CD4-positive, alpha-beta T cell treated with Interleukin-2 at 100 ng/mL for 4 hours (primary cell): ENCODE data around the gene ZNF277.
"Not testable (repeated sequence)": the region's sequence is repeated elsewhere in the genome, so short reads cannot be mapped to it uniquely, and the experiment has no call there.

ENCODE experiments used
- DNase-seq: peaks from one replicate; pipeline ENCODE4 v3.0.0-alpha.2; 2020; ENCODE audit warnings: low spot score

Gene ZNF277

DNA sequence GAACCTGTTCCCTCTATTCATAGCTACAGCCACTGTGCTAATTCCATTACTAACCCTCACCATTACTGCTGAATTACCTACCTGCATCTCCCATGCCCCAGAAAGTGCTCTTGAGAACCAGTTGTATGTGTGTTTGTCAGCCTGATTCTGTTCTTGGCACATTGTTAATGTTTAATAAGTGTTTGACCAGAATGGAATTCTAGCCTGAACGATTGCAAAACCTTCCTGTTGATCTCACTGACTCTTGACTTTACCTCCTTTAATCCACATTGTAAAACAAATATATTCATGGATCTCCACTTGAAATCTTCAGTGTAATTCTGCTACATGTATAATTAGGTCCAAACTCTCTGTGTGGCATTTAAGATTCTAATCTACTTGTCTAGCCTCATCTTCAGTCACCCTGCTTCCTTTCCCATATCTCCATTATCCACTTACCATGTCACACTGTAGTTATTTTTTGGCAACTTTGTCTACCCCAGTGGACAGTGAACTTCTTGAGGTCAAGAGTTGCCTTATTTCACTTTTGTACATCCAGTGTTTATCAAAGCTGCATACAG is 4.9 kb downstream of the ZNF277 start:
- no peak for DNase-seq

DNA sequence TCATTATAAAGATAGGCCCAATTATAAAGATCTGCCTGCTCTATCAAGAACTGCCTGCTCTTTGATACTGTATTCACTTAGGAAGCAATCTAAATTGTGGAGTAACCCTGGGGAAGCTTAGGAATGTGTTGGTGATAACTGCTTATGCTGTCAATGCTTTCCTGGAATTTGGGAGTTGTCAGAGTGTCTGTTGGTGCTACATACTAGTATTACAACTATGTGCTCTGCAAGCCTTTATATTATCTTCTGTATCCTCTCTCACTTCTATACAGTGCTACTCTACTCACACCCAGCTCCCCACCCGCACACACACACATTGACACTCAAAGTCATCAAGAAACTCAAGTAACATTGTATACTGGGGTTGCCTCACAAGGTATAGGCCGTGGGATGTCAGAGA is 6.1 kb downstream of the ZNF277 start:
- no peak for DNase-seq

DNA sequence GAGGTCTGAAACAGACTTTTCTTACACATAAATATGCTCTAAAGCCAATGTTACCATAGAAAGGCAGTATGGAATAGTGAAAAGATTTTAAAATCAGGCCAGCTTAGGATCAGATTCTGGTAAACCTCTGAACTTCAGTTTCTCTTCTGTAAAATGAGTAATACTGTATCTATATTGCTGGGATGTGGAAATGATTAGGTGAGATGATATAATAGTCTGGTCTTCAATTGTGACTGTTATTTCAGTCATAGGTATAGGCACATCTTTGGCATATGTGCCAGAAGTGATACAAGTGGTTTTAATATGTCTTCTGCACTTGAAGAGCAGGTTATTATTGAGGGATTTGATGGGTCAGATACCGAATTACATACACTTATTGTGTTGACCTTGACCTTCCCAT is 7.2 kb downstream of the ZNF277 start:
- no peak for DNase-seq

DNA sequence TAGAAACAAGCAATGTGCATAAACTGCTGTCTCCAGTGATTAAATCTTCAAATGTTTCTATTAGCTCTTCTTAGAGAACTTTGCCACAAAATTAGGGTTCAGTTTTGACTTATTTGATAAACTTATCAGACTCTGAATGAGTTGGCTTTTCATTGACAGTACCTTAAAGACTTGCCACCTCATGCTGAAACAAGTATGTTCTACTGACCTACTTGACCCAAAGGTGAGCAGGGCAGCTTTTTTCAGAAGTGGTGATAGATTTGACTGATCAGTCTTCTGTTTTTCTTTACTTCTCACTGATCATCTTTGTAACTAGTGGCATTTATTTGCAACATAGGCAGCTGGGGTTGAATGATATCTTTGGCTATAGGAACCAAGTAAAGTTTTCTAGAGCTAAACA is 7.8 kb downstream of the ZNF277 start:
- DNase-seq = no peak

DNA sequence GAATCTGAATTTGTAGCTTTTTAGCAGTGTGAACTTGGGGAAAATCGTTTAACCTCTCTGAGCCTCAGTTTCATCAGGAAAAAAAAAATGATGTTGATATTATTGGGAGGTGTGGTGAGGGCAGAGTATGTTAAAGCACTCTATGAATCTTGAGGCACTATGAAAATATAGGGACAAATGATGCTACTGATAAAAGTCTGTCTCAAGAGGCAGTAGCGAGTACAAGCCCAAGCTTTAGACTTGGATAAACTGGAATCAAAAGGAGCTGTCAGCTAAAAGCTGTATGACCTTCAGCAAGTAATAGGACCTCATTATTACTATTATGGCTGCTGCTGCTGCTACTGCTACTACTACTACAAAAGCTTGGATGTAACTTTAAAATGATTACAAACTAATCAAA is 8.4 kb downstream of the ZNF277 start:
- DNase-seq = no peak

DNA sequence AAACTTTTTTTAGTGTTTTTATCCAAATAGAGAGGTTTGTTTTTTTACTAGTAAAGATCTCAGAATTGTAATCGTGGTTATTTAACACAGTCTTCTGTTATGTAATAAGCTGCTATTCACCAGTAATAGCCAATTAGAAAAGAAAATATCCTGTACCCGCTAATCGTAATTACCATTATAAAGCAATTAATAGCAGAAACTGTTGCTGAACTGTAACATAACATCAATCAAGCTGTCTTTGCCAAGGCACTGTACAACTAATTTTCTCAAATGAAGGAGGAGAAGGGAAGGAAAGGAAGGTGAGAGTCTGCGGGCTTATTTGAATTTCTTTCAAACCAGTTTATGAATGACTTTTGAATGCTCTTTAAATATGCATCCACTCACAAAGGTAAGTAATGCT is 9.3 kb downstream of the ZNF277 start:
- DNase-seq = no peak

DNA sequence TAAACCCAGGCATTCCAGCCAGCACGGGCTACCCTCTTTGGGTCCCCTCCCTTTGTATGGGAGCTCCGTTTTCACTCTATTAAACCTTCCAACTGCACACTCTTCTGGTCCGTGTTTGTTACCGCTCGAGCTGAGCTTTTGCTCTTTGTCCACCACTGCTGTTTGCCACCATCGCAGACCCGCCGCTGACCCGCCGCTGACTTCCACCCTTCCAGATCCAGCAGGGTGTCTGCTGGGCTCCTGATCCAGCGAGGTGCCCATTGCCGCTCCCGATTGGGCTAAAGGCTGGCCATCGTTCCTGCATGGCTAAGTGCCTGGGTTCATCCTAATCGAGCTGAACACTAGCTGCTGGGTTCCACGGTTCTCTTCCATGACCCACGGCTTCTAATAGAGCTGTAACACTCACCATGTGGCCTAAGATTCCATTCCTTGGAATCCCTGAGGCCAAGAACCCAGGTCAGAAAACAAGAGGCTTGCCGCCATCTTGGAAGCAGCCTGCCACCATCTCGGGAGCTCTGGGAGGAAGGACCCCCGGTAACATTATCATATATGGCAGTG is 14.5 kb downstream of the ZNF277 start:
- no peak for DNase-seq

DNA sequence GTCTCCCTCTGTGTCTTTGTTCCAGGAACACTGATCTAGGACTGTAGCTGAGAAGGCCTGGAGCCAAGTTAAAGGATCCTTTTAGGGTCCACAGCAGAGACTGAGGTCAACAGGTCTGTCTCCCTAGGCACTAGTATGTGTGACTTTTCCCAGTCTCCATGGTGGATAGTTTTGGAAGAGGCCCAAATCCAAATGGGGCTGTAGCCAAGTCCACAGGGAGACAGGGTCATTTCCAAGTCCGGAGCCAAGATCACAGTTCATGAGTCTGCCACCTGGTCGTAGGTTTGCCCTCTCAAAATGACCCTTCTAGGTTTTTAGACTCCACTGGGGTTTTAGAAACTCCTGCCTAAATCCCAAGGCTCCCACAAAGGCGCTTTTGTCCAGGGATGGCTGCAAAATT is 16.8 kb downstream of the ZNF277 start:
- DNase-seq = no peak

DNA sequence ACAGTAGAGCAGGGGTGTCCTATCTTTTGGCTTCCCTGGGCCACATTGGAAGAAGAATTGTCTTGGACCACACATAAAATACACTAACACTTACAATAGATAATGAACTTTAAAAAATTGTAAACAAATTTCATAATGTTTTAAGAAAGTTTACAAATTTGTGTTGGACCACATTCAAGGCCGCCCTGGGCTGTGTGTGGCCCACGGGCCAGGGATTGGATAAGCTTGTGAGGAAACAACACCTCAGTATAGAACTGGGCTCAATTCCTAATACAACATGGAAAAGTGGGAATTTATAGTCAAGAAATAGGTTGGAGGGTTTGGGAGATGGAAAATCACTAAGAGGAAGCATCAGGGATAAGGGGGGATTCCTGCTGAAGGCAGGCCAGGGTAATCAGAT is 17.7 kb downstream of the ZNF277 start:
- no peak for DNase-seq

DNA sequence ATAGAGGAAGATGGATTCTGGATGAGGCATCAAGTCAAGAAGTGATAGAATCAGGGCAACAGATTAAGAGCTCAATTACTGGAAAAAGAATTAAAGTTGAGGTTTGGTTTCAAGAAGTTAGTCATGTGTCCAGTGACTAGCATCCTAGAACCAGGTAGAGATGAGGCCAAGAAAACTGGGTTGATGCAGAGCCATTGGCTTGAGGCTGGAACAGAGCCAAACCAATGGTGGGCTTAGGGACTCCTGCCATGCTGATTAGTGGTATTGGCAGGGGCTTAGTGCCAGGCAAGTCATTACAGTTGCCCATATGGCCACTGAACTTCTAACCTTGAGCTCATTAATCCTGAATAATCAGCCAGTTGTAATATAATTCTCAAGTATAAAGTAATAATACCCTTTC is 18.5 kb downstream of the ZNF277 start:
- DNase-seq = no peak

DNA sequence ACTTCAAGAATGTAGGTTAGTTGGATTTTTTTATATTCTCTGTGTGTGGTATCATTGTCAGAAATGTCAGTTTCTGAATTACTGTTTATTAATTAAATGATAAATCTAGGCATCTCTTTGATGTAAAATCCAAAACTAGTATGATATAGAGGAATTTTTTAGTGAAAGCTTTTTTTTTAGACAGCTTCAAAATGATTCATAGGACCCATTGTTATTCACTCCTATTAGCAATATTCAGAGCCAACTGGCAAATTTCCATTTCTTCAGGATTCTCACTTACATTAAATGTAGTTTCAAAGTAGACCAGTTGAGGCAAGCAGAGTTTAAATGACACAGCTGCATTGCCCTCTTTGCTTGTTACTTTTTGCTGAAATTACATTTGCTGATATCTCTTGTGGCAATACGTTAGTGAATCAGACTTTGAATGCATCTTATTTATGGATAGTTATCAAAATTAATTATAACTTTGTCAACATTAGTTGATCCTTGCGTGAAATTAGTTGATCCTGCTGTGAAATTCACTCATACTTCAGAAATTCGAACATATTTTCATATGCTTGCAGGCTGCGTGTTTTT is 20.3 kb downstream of the ZNF277 start:
- DNase-seq = no peak

DNA sequence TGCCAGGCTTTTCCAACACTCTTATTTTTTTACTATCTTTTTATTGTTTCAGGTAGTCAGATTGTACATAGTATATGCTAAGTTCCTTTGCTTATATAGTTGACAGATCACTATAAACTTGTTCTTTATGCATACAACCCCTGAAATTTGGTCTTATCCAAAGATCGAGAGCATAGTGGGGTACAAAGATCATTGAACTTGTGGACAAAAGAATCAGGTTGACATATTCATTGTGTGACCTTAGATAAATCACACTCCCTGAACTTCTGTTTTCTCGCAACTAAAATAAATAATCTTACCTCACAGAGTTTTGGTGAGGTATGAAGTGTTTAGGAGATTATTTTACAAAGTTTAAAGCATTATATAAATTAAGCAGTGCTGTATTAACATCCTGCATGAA is 22.1 kb downstream of the ZNF277 start:
- no peak for DNase-seq

DNA sequence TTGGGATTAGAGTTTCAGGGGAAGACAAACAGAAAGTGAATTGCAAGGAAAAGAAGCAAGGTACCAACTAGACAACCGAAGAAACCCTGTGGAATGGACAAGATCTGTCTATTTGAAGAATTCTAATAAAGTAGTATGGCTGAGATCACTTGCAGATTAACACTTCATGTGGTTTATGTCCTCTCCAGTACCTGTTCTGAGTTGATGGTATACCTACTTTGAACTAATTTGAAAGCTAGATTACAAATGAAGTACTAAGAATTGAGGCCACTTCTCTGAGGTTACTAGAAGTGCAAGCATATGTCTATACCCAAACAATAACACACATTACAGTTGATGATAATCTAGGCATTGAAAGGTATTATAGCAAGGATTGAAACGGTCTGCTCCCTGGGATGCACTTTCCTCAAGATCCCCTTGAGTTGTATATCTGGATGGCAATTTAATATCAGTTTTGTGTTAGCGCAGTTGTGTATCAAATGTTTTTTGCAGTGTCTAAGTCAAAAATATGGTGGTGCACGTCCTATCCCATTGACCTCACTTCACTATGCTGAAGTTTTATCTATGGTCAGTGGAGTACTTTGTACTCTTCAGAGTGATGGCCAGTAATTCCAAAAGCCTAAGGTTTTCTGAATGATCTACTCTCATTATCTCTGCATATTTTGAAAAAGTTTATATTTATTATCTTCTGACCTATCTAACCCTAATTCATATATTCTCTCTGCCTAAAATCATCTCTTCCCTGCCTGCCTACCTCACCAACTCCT is 25.9 kb downstream of the ZNF277 start:
- no peak for DNase-seq

DNA sequence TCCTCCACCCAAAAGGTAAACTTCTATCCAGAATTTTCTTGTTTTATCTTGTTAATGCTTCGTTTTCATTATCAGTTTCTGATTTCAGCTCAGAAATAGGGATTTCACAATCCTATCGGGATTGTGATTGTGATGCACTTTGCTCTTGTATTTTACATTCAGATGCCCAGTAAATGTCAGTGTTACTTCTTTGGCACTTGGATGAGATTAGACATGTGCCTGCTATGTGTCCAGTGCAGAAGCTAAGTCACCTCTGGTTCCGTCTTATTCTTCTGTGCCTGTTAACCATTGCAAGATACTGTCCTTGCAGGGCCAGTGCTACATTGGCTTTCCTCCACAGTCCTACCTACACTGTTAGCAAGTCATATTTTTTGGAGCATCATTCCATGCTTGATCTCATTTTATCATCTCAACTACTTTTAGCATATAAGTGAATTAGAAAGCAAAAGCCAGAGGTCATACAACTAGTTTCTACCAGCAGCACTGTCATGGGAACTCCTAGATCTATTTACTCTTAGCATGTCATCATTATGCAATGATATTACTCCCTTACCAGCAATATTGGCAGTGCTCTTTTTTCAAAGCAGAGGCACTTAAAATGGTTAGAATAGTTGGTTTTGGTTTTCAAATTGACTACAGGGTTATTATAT is 26.7 kb downstream of the ZNF277 start:
- no peak for DNase-seq

DNA sequence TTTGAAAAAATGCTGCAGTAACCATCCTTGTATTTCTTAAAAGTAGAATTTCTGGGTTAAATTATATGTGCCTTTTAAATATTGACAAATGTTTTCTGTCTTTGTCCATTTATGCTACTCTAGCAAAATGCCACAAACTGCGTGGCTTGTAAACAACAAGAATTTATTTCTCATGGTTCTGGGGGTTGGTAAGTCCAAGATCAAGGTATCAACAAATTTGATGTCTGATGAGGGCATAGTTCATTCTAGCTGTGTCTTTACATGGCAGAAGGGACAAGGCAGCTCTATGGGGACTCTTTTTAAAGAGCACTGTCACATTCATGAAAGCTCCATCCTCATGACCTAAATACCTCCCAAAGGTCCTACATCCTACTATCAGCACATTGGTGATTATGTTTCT is 27.7 kb downstream of the ZNF277 start:
- no peak for DNase-seq

DNA sequence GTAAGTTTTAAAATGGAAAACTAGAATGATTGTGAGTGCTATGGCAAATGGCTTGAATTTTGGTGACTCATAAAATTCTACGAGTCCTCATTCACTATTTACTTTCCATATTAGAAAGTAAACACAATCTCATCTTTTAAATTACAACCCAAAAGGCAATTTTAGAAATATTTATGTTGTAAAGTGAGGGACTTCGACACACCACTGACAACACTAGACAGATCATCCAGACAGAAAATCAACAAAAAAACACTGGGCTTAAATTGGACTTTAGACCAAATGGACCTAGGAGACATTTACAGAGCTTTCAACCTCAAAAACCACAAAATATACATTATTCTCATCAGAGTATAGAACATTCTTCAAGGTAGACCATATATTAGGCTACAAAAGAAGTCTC is 30.1 kb downstream of the ZNF277 start:
- no peak for DNase-seq

DNA sequence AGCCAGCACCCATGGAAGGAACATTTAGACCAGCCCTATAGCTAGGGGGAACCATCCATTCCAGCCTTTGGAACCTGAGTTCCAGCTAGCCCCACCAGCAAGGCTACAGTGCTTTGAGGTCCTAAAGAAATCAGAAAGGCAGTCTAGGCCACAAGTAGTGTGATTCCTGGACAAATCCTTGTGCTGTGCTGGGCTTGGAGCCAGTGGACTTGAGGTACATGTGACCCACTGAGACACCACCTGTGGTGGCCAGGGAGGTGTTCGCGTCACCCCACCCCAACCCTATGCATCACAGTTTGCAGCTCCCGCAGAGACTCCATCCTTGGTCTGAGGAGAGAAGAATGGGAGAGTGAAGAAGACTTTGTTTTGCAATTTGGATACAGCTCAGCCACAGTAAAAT is 31.8 kb downstream of the ZNF277 start:
- DNase-seq = no peak

DNA sequence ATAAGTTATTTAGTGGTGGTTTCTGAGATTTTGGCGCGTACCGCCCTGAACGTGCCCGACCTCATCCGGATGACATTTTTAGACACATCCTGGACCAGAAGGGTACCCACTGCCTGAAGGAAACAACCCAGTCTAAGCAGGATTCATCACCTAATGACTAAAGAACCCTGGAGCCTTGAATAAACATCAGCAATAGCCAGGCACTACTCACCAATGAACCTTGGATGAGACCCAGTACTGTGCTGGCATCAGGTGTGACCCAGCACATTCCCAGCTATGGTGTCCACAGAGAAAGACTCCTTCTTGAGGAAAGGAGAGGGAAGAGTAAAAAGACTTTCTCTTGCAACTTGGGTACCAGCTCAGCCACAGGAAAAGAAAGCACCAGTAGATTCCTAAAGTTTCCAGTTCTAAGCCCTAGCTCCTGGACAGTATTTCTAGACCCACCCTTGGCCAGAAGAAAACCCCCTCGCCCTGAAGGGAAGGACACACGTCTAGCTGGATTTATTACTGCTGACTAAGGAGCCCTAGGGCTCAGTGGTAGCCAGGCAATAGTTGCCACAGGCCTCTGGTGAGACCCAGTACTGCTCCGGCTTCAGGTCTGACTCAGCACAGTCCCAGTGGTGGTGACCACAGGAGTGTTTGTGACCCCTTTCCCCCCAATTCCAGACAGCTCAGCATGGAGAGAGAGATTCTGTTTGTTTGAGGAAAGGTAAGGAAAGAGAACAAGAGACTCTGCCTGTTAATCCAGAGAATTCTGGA is 32.5 kb downstream of the ZNF277 start:
- DNase-seq = no peak

DNA sequence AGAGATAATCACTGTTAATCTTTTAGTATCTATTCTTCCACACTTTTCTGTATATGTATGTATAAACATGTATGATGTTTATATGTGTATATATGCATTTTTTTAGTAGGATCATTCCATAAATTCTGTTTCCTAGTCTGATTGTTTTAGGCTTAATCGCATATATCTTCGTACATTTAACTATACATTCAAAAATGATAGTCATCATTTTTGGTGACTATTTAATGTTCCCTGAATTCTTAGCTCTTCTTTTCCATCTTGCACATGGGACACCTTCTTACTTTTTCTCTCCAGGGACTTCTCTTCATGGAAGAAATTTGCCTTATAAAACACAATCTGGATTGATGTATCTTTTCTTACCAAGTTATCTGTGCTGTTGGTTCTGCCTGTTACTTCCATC is 42.1 kb downstream of the ZNF277 start:
- no peak for DNase-seq

DNA sequence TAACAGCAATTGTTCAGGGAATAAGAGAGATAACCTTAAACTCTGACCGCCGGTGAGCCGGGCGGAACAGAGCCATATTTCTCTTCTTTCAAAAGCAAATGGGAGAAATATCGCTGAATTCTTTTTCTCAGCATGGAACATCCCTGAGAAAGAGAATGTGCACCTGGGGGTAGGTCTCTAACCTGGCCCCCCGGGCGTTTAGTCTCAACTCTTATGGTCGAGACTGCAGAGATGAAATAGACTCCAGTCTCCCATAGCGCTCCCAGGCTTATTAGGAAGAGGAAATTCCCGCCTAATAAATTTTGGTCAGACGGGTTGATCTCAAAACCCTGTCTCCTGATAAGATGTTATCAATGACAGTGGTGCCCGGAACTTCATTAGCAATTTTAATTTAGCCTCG is 43.5 kb downstream of the ZNF277 start:
- not testable (repeated sequence) for DNase-seq

DNA sequence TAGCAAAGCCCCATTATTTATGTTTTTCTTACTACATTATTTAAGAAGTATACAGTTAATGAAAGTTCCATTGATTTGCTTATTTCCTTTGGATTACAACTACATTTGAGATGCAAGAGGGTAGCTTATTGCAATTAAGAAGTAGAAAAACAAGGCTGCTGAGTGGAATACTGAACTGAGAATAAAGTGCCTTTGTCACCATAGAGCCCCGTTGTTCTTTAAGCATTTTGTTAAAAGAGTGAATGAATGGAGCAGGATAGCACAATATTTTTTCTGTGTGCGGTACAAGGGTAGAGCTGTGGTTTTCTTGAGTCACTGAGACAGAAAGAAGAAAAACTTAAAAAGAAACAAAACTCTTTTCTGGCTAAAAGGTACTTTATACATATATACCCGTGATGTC is 45.6 kb downstream of the ZNF277 start:
- no peak for DNase-seq

DNA sequence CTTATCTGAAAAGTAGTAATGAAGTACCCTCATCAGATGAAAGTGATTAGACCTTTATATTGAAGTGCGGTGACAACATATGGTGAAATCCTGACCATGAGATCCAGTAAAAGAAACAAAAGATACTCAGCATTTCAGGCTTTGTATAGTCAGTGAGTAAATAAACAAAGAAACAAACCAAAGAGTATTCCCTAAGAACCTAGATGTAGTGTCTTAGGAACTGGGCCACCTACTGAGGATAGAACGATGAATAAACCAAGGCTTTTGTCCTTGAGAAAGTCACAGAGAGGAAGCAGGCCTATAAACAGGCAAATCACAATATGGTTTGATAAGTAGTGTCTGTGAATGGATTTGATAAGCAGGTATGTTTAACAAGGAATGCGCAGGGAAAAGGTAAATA is 46.2 kb downstream of the ZNF277 start:
- no peak for DNase-seq
